GM21786 (cell line): ENCODE measurements around the gene PTPN13.

Experiments used
- ATAC-seq: cut with Tn5 transposase; IDR thresholded peaks from one replicate; pipeline ENCODE4 v1.9.1; 2021; ENCODE audit not compliant: unreplicated experiment

Gene PTPN13

DNA sequence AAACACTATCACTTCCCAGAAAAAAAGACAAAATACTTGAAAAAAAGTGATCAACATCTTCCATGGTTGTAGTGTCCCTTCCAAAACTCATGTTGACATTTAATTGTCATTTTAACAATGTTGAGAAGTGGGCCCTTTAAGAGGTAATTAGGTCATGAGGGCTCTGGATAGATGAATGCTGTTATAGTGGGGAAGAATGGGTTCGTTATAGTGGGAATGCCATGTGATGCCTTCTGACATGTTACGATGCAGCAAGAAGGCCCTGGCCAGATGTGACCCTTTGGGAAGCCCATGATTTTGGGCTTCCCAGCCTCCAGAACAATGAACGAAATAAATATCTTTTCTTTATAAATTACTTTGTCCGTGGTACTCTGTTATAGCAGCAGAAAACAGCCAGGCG is 259.1 kb downstream of the PTPN13 start:
- no peak for ATAC-seq

DNA sequence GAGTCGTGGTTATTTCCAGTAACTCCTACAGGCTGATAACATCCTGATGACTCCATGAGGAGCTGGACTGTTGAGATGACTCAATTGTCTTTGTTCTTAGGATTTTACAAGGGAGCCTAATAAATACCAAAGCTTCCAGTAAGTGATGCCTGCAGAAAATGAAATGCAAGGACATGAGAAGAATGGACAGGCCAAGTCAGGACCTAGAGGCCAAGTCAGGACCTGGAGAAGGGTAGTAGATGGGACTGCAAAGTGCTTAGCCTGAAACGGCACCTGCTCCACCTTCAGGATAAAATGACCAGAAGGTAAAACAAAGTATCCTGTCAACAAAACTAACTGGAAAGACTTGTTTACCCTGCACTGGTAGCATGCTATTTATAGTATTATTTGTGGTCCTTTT is 261.5 kb downstream of the PTPN13 start:
- no peak for ATAC-seq

DNA sequence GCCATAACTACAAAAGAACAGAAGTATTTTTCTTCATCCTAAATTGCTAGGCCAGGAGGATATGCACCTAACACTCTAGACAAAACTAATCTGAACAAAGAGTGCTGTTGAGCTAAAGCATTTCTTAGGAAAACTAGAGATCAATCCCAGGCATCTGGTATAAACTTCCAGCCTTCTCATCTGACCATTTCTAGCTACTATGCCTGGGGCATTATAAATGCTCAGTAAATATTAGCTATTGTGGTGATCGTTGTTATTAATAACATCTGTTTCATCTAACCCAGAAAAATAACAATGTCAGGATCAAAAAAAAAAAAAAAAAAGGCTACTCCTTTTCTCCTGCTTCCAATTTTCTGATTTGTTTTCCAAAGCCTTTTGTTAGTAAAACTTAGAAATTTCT is 262.8 kb downstream of the PTPN13 start:
- ATAC-seq, result no peak

DNA sequence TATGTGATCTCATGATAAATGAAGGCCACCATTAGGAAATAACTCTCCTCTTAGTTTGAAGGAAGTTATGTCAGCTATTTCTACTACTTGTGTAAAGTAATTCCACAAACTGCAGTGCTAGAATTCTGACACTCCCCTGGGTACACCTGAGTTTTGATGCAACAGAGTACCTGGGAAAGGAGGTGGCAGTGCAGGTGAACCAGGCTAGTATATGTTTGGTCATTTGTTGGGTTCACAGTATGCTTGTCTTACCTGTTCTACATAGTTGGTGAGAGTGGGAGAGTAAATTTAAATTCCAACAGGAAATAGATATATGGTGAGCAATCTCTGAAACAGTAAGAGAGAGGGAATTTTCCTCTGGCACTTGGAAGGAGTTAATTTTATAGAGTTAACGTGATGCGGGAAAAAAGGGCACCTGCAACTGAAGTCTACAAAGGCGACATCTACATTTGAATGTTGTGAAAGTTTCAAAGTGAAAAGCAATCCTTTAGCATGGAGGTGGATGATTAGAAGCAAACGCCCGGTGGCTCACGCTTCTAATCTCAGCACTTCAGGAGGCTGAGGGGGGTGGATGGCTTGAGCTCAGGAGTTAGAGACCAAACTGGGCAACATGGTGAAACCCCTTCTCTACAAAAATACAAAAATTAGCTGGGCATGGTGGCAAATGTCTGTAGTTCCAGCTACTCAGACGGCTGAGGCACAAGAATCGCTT is 263.4 kb downstream of the PTPN13 start:
- ATAC-seq, result no peak
